Left ventricle myocardium inferior (tissue), 1 donor: ENCODE results near the gene DOCK4. TPM values are rescaled to one million over a fixed set of nuclear protein-coding genes. Genes with fewer than 3 reads are reported as not detected.

Experiments
- DNase-seq: peaks from one replicate; pipeline ENCODE4 v3.0.0-alpha.2; 2020
- H3K27ac ChIP-seq: fragments of 200-600 bp; replicated peaks from 2 replicates; pipeline ENCODE4 v1.8.0; 2021
- H3K27me3 ChIP-seq: fragments of 200-600 bp; 2 replicates; pipeline ENCODE4 v1.8.0; 2021; ENCODE audit warnings: low read depth
- H3K36me3 ChIP-seq: fragments of 200-600 bp; 2 replicates; pipeline ENCODE4 v1.8.0; 2021
- H3K4me1 ChIP-seq: fragments of 200-600 bp; 2 replicates; pipeline ENCODE4 v1.8.0; 2021
- H3K4me3 ChIP-seq: fragments of 200-600 bp; 2 replicates; pipeline ENCODE4 v1.8.0; 2021; ENCODE audit warnings: mild to moderate bottlenecking, moderate library complexity
- H3K9me3 ChIP-seq: fragments of 200-600 bp; replicated peaks from 2 replicates; pipeline ENCODE4 v1.8.0; 2021
- CTCF ChIP-seq: fragments of 200-600 bp; IDR thresholded peaks from 2 replicates; pipeline ENCODE4 v1.8.0; 2021; ENCODE audit warnings: antibody characterized with exemption, mild to moderate bottlenecking, borderline replicate concordance
- intact Hi-C: fragments of 100-400 bp; cut with micrococcal nuclease; formaldehyde crosslinking; loops from one replicate; pipeline ENCODE4 v1.11.0; 2022
- total RNA-seq: library from RNA; stranded (reverse); fragmentation: NEBNext Ultra II Directional; extraction: Animal tissue kit (Norgen Biotek cat#: 25700); gene quantifications from one replicate; pipeline ENCODE4 v1.2.1, GENCODE V29; 2021
- donor health status: DM: no; HTN: yes; CAD: no; lungs with severe emphysema.

The DOCK4 gene
- total RNA-seq, 1 donor from 2014 or later, result 15.2 TPM

- Histone ChIP-seq H3K9me3 (no peaks in the 10 kb centered on the region), H3K27me3 (no peaks in the 10 kb centered on the region), H3K27ac (peak overlapping the region; percentile 94), H3K4me1 (peaks cover 75% of the 10 kb centered on the region), H3K4me3 (peak overlapping the region; percentile 89), H3K36me3 (no peaks in the 10 kb centered on the region)
- DNase-seq, result no peak
- intact Hi-C loops, result no loop called here
- TF ChIP-seq CTCF, result no peak
Observed at GRCh38 chr7:112207765-112208164, 1.6 kb upstream of the DOCK4 start.

GRCh38 chr7:112206991-112207592 is 893 bp upstream of the DOCK4 start:
- Histone ChIP-seq H3K27me3 (no peaks in the 10 kb centered on the region), H3K9me3 (no peaks in the 10 kb centered on the region), H3K4me1 (peaks cover 73% of the 10 kb centered on the region), H3K27ac (peak overlapping the region; percentile 94), H3K36me3 (no peaks in the 10 kb centered on the region), H3K4me3 (peak overlapping the region; percentile 89)
- no peak for TF ChIP-seq CTCF
- DNase-seq, result no peak
- intact Hi-C loops, result no loop called here

- no peak for TF ChIP-seq CTCF
- peaks cover 68% of the 10 kb centered on the region for H3K4me1 ChIP-seq
- peak; percentile 73 for DNase-seq
- H3K4me3 ChIP-seq, result peak overlapping the region; percentile 89
- H3K9me3 ChIP-seq, result no peaks in the 10 kb centered on the region
- H3K36me3 ChIP-seq, result no peaks in the 10 kb centered on the region
- H3K27me3 ChIP-seq, result no peaks in the 10 kb centered on the region
- intact Hi-C loops, result no loop called here
- peak overlapping the region; percentile 94 for H3K27ac ChIP-seq
Observed at GRCh38 chr7:112205343-112206237, 609 bp downstream of the DOCK4 start.

GRCh38 chr7:112204499-112205342 is 1.5 kb downstream of the DOCK4 start:
- H3K4me3 ChIP-seq, result peak overlapping the region; percentile 89
- intact Hi-C loops, result no loop called here
- H3K36me3 ChIP-seq, result no peaks in the 10 kb centered on the region
- H3K9me3 ChIP-seq, result no peaks in the 10 kb centered on the region
- peak overlapping the region; percentile 94 for H3K27ac ChIP-seq
- H3K27me3 ChIP-seq, result no peaks in the 10 kb centered on the region
- no peak for TF ChIP-seq CTCF
- DNase-seq, result no peak
- H3K4me1 ChIP-seq, result peaks cover 70% of the 10 kb centered on the region

- Histone ChIP-seq H3K4me1 (peaks cover 84% of the 10 kb centered on the region), H3K27ac (peak overlapping the region; percentile 2), H3K27me3 (no peaks in the 10 kb centered on the region), H3K4me3 (peak overlapping the region; percentile 89), H3K9me3 (no peaks in the 10 kb centered on the region), H3K36me3 (no peaks in the 10 kb centered on the region)
- no peak for TF ChIP-seq CTCF
- intact Hi-C loops, result no loop called here
- no peak for DNase-seq
Observed at GRCh38 chr7:112203365-112203739, 2.8 kb downstream of the DOCK4 start.
